GM18870 (cell line): ENCODE data around the gene ENPP7.

ENCODE experiments used
- ATAC-seq: cut with Tn5 transposase; IDR thresholded peaks from one replicate; pipeline ENCODE4 v1.9.1; 2021; ENCODE audit warnings: moderate library complexity; ENCODE audit not compliant: unreplicated experiment

Gene ENPP7

DNA sequence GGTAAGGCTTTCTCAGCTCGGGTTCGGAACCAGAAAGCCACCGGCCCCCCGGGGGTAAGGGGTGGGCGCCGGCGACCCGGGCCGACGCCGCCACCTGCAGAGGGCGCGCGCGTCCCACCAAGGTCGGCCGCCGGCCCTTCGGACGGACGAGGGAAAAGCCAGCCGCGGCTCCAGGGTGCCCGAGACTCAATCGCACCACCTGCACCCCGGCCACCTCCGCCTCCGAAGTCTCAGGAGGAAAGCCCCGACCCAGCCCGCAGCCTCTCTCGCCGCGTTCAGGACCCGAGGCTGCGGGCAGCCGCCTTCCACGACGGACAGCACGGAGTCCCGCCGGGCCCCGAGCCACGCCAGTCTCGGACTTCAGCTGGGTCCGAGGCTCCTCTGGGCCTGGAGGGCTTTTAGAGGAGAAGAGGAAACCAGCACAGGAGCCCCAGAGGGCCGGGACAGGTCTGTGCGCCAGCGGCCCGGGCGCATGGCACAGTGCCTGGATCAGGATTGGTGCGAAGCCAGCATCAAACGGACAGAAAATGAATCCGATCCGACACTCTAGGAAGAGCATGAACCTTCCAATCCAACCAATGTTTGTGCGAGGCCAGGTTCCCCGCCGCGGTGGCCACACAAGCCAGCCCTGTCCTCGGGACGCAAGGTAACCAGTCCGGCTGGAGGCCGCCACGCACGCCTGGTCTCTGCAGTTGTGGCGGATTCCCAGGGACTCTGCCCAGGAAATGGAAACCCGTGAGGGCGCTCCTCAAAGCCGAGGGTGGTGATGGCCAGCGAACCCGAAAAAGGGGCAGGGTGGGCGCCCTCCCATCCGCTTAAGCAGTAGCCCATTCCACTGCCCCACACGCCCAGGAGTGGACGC lies 59.4 kb downstream of the ENPP7 start:
- no peak for ATAC-seq

DNA sequence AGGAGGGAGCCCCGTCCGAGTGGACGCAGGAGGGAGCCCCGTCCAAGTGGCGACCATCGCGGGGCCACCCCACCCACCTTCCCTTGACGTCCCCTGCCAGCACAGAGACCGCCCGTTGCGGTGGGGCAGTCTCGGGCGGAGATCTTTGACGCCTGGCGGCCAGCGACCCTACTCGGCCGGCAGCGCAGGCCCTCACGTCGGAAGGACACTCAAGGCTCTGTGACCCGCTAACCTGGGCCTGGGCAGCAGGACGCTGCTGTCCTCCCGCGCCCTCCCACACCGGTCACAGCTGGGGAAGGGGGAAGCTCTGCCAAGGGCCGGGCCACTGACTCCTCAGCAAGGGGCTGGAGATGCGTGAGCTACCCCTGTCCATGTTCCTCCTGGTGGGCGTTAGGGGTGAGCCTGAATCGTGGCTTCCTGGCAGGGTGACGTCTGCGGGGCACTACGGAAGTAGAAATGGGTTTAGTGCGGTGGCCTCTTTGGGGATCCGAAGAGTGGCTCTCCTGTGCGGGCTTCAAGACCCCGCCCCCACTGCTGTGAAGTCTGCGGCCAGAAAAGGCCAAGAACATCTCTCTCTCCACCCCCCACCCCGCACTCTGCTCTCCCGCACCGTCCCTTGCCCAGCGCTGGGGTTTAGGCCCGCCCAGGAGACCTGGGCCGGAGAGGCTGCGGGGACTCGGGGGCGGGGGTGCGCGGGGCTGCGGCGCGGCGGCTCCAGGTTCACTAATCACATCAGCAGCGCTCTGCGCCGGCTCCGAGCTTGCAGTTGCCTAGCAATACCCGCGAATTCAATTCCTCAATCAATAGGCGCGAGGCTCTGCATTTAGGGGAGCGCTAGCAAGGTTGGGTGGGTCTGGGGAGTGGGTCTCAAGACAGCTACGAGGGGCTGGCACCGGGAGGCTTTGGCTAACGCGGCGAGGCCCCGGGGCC lies 60.3 kb downstream of the ENPP7 start:
- no peak for ATAC-seq

GRCh38 chr17:79791735-79792161 lies 61.0 kb downstream of the ENPP7 start:
- ATAC-seq, result no peak
